C4-2B (cell line): ENCODE measurements around the gene CCDC158.

Experiments
- H3K27ac ChIP-seq: fragments of 450-650 bp; 2 replicates; pipeline ENCODE4 v1.5.1; 2017
- ZFX ChIP-seq: fragments of 450-650 bp; IDR thresholded peaks from 2 replicates; pipeline ENCODE4 v1.6.1; 2017
- TF ChIP-seq, protein P1 (sequence below): fragments of 450-650 bp; conservative IDR thresholded peaks from 2 replicates; pipeline ENCODE4 v1.5.1; 2017; ENCODE audit warnings: mild to moderate bottlenecking

Gene CCDC158

DNA sequence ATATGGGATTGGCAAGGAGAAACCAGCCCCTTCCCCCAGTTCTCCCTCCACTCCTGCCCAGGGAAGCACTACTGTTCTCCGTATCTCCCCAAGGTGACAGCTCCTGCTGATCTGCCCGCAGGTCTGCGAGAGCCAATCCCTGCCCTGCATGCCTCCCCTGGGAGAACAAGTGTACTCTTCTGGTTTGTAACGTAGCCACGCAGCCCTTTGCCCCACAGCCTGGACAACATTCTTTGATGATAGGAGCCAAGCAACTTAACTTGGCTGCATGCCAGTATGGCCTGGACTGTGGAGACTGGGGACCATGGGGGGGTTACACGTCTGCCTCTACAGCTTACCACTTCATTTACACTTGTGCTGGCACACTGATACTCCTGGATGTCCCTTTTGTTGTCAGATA is 112.4 kb downstream of the CCDC158 start:
- TF ChIP-seq, protein P1, sequence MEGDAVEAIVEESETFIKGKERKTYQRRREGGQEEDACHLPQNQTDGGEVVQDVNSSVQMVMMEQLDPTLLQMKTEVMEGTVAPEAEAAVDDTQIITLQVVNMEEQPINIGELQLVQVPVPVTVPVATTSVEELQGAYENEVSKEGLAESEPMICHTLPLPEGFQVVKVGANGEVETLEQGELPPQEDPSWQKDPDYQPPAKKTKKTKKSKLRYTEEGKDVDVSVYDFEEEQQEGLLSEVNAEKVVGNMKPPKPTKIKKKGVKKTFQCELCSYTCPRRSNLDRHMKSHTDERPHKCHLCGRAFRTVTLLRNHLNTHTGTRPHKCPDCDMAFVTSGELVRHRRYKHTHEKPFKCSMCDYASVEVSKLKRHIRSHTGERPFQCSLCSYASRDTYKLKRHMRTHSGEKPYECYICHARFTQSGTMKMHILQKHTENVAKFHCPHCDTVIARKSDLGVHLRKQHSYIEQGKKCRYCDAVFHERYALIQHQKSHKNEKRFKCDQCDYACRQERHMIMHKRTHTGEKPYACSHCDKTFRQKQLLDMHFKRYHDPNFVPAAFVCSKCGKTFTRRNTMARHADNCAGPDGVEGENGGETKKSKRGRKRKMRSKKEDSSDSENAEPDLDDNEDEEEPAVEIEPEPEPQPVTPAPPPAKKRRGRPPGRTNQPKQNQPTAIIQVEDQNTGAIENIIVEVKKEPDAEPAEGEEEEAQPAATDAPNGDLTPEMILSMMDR: no peak
- TF ChIP-seq ZFX: no peak
- H3K27ac ChIP-seq: no peak overlapping the region

DNA sequence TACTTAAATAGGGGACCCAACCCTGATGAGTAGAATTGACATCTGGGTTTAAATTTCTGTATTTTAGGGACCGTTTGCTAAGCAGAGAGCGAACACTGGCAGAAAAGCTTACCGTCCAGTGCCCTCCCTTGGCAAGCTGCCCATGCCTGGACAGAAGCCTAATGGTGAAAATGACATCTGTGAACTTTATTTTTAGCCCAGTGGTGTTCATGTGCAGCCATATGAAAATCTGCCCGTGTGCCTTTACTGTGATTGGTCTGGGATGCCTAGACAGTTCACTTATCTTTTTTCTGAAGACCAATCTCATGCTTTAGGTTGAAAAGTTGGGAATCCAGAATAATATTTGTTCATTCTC is 113.3 kb downstream of the CCDC158 start:
- no peak for TF ChIP-seq ZFX
- TF ChIP-seq, protein P1: no peak
- H3K27ac ChIP-seq: peak overlapping the region; percentile 83; the same call in 1 of the 2 replicates

DNA sequence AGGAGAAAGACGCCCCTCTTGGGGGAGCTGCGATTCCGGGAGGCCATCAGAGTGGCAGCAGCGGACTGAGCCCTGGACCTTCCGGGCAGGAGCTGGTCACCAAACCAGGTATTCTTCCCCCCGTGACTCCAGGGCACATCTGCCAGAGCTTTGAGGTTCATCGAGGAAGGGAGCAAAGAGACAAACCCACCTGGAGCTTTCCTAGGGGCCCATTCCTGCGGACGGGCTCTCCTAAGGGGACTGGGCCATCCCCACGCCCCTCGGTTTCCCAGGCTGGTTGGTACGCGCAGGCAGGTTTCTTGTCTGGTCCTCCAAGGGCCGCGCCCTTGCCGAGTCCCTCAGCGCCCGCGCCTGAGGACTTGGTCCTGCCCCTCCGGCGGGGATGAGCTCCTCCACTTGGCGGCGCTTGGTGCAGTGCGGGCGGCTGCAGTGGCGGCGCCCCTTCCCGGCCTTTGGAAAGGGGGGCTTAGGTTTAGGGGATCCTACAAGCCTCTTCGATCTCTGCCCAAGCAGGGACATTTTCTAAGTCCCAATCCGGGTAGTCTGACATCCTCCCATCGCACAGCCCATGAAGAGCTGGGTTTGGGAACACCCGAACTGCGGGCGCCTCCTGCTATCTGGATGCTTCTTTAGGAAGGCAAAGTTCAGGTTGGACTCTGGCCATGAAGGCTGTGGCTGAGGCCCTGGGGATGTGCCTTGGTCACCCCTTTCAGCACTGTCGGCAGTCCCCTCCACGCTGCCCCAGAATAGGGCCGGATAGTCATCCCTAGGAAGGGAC is 113.9 kb downstream of the CCDC158 start:
- TF ChIP-seq, protein P1: peak; percentile 76
- TF ChIP-seq ZFX: no peak
- peak overlapping the region; percentile 83 for H3K27ac ChIP-seq

- TF ChIP-seq ZFX: peak; percentile 84
- TF ChIP-seq, protein P1: no peak
- H3K27ac ChIP-seq: peak within 1 kb of the TSS; percentile 83
These were observed 114.7 kb downstream of the CCDC158 start, which contains the start of gene STBD1 for GRCh38 chr4:76305971-76306881. Gene STBD1, plus strand, starts transcription at chr4:76306733. Its CDS starts 37 bp downstream, at chr4:76306770.

DNA sequence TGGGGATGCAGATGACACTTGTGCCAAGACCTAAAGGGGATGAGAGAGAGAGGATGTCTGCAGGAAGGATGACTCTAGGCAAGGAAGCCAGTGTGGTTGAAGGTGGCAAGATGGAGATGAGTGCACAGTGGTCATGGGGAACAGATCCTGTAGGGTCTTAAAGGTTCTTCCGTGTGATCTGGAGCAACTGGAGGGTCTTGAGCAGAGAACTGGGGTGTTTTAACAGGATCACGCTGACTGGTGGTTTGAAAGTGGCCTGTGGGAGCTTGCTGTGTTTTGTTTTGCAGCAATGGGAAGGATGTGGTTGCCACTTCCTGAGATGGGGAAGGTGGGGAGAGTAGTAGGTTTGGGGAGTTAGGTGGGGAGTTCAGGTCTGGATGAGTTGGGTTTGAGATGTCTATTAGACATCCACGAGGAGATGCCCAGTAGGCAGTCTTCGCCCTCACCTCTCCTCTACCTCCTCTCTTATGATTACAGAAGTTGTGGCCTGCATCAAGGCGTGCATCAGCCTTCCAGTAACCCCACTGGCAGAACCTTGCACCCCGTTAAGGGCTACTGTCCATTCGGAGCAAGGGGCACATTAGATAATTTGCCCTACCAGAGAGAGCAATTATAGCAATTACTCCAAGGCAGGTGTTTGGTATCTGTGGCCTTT is 115.8 kb downstream of the CCDC158 start:
- TF ChIP-seq, protein P1: no peak
- no peak for TF ChIP-seq ZFX

DNA sequence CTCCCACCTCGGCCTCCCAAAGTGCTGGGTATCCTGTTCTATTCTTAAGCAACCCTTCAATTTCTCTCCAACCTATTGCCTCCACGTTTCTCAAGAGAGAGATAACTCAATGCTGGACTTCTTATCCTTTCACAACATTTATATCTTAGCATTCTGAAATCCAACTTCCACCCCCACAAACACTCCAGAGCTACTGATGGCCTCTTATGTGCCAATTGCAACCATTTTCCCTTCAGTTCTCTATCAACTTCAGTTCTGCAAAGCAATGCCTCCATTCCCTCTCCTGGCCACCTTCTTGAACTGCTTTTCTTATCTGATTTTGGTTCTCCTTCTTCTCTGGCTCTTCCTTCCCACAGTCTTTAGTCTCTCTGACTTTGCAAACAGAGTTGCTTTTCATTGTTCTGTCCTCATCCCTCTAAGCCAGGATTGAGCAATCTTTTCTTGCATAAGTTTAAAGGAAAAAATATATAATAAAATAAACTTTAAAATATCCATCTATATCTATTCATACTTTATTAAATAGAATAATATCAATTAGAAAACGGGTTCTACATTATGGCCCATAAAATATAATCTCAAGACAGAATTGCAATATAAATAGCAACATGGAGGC is 118.0 kb downstream of the CCDC158 start:
- TF ChIP-seq, protein P1: no peak
- no peak for TF ChIP-seq ZFX

More for the DNA sequence above, 115.8 kb downstream of the CCDC158 start:
- no peak overlapping the region; the same call in 1 of the 2 replicates for H3K27ac ChIP-seq

More for the DNA sequence above, 118.0 kb downstream of the CCDC158 start:
- no peak overlapping the region for H3K27ac ChIP-seq
